ENCODE data around the gene UCHL5. TPM values are rescaled to one million over a fixed set of nuclear protein-coding genes. Genes with fewer than 3 reads are reported as not detected.
A peak's percentile ranks its signal among the peaks of the same experiment; 100 is the strongest.

Gene UCHL5
- total and polyA plus RNA-seq, 2 donors (not counting 3 experiments of a cell fraction or from before 2014, with no cell fraction given) = 9.8 to 45.6 TPM

- no peak overlapping the region for H3K27ac ChIP-seq (ENCODE audit: insufficient read depth, low read depth, low read length)
- H4K20me1 ChIP-seq (replicated peaks; ENCODE audit: control insufficient read depth, extremely low read depth, insufficient read depth, low read length) = no peaks in the 10 kb centered on the region
- no peak overlapping the region for H2AFZ ChIP-seq (ENCODE audit: low read depth, low read length)
- H3K36me3 ChIP-seq (ENCODE audit: control insufficient read depth in 2 of 2, extremely low read depth in 1 of 2, insufficient read depth in 2 of 2, low read length in 2 of 2) = no peaks in the 10 kb centered on the region
- TF ChIP-seq JUN (IDR thresholded peaks at IDR 0.05; ENCODE audit: borderline replicate concordance, insufficient read depth, insufficient read length, low read depth) = peak; percentile 25
- TF ChIP-seq, protein P1, sequence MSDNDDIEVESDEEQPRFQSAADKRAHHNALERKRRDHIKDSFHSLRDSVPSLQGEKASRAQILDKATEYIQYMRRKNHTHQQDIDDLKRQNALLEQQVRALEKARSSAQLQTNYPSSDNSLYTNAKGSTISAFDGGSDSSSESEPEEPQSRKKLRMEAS (IDR thresholded peaks at IDR 0.05; ENCODE audit: insufficient read depth, insufficient read length) = no peak
- no peaks in the 10 kb centered on the region for H3K79me2 ChIP-seq (ENCODE audit: control insufficient read depth, insufficient read depth, low read length)
- CTCF ChIA-PET = interaction anchor here (1.1 to 1.8 kb wide), 3 partner anchors 7 to 36 kb away, joined by 3 to 6 read pairs (median 4); no protein-coding TSS in a partner anchor
- POLR2A ChIA-PET = no interaction called here
- H3K4me1 ChIP-seq (ENCODE audit: control insufficient read depth, extremely low read depth, insufficient read depth, low read length) = no peaks in the 10 kb centered on the region
- no peak overlapping the region for H3K4me2 ChIP-seq (ENCODE audit: insufficient read depth, low read length)
- H3K9ac ChIP-seq (replicated peaks; ENCODE audit: extremely low read depth, insufficient read depth, low read length) = no peak overlapping the region
- intact Hi-C loops (cut with micrococcal nuclease) (no loop called here), dilution Hi-C loops (cut with MboI; ENCODE audit: extremely low pct_ligation_motif_present, low sequenced_read_pairs) (no loop called here)
- no TSS peak for BruUV-seq (replicated peaks)
- FAIRE-seq (no peak), DNase-seq (ENCODE audit: low read depth, low spot score) (no peak)
- H3K4me3 ChIP-seq (replicated peaks in 1 of 3; ENCODE audit: insufficient read depth in 1 of 3, low read depth in 1 of 3, low read length in 3 of 3) = no peak overlapping the region
- no peaks in the 10 kb centered on the region for H3K9me3 ChIP-seq (replicated peaks; ENCODE audit: control insufficient read depth, insufficient read depth, low read length)
- no peaks in the 10 kb centered on the region for H3K27me3 ChIP-seq (ENCODE audit: control insufficient read depth in 2 of 2, insufficient read depth in 2 of 2, low read length in 2 of 2)
- H3K9me1 ChIP-seq (replicated peaks; ENCODE audit: control insufficient read depth, extremely low read depth, insufficient read depth, low read length) = no peaks in the 10 kb centered on the region
Measured at GRCh38 chr1:192983349-192983980, 75.7 kb downstream of the UCHL5 start.

GRCh38 chr1:192980856-192981255 lies 78.3 kb downstream of the UCHL5 start:
- BruUV-seq (replicated peaks) = no TSS peak
- no peak overlapping the region for H3K9ac ChIP-seq (replicated peaks; ENCODE audit: extremely low read depth, insufficient read depth, low read length)

More at GRCh38 chr1:192980856-192981255, 78.3 kb downstream of the UCHL5 start:
- Histone ChIP-seq H3K9me3 (replicated peaks; ENCODE audit: control insufficient read depth, insufficient read depth, low read length) (no peaks in the 10 kb centered on the region), H3K9me1 (replicated peaks; ENCODE audit: control insufficient read depth, extremely low read depth, insufficient read depth, low read length) (no peaks in the 10 kb centered on the region), H3K79me2 (ENCODE audit: control insufficient read depth, insufficient read depth, low read length) (no peaks in the 10 kb centered on the region), H4K20me1 (replicated peaks; ENCODE audit: control insufficient read depth, extremely low read depth, insufficient read depth, low read length) (no peaks in the 10 kb centered on the region), H3K27ac (ENCODE audit: insufficient read depth, low read depth, low read length) (no peak overlapping the region), H3K4me2 (ENCODE audit: insufficient read depth, low read length) (no peak overlapping the region), H3K27me3 (ENCODE audit: control insufficient read depth in 2 of 2, insufficient read depth in 2 of 2, low read length in 2 of 2) (no peaks in the 10 kb centered on the region), H3K4me3 (replicated peaks in 1 of 3; ENCODE audit: insufficient read depth in 1 of 3, low read depth in 1 of 3, low read length in 3 of 3) (no peak overlapping the region), H3K36me3 (ENCODE audit: control insufficient read depth in 2 of 2, extremely low read depth in 1 of 2, insufficient read depth in 2 of 2, low read length in 2 of 2) (no peaks in the 10 kb centered on the region), H3K4me1 (ENCODE audit: control insufficient read depth, extremely low read depth, insufficient read depth, low read length) (no peaks in the 10 kb centered on the region), H2AFZ (ENCODE audit: low read depth, low read length) (no peak overlapping the region)
- TF ChIP-seq FOS (IDR thresholded peaks at IDR 0.05; ENCODE audit: borderline replicate concordance, insufficient read depth, low read length) (no peak), GATA2 (IDR thresholded peaks at IDR 0.05; ENCODE audit: insufficient read depth, insufficient read length, low read depth, low read length) (no peak), MYC (IDR thresholded peaks at IDR 0.05; ENCODE audit: low read depth, low read length) (no peak), JUN (IDR thresholded peaks at IDR 0.05; ENCODE audit: borderline replicate concordance, insufficient read depth, insufficient read length, low read depth) (no peak), POLR2A (IDR thresholded peaks at IDR 0.05; ENCODE audit: low read depth, low read length) (no peak), EZH2 (IDR thresholded peaks at IDR 0.05; ENCODE audit: borderline replicate concordance, low read depth, low read length, severe bottlenecking) (no peak), POLR2AphosphoS5 (IDR thresholded peaks at IDR 0.05; ENCODE audit: insufficient read depth, low read depth, low read length) (no peak)
- TF ChIP-seq, protein P1 (IDR thresholded peaks at IDR 0.05; ENCODE audit: insufficient read depth, insufficient read length) = no peak
- TF ChIP-seq, protein P2, sequence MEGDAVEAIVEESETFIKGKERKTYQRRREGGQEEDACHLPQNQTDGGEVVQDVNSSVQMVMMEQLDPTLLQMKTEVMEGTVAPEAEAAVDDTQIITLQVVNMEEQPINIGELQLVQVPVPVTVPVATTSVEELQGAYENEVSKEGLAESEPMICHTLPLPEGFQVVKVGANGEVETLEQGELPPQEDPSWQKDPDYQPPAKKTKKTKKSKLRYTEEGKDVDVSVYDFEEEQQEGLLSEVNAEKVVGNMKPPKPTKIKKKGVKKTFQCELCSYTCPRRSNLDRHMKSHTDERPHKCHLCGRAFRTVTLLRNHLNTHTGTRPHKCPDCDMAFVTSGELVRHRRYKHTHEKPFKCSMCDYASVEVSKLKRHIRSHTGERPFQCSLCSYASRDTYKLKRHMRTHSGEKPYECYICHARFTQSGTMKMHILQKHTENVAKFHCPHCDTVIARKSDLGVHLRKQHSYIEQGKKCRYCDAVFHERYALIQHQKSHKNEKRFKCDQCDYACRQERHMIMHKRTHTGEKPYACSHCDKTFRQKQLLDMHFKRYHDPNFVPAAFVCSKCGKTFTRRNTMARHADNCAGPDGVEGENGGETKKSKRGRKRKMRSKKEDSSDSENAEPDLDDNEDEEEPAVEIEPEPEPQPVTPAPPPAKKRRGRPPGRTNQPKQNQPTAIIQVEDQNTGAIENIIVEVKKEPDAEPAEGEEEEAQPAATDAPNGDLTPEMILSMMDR (IDR thresholded peaks at IDR 0.05; ENCODE audit: extremely low read depth in 1 of 2, insufficient read depth in 1 of 2, low read depth in 1 of 2, low read length in 2 of 2) = no peak
- intact Hi-C loops (cut with micrococcal nuclease) = no loop called here
- dilution Hi-C loops (cut with MboI; ENCODE audit: extremely low pct_ligation_motif_present, low sequenced_read_pairs) = no loop called here
- ChIA-PET CTCF (no interaction called here), POLR2A (no interaction called here)
- FAIRE-seq = no peak
- DNase-seq (ENCODE audit: low read depth, low spot score) = no peak

All from endothelial cell of umbilical vein (primary cell).